GM19240 (cell line): ENCODE results near the gene THADA.
"Not testable (repeated sequence)": the region's sequence is repeated elsewhere in the genome, so short reads cannot be mapped to it uniquely, and the experiment has no call there.

ENCODE experiments used
- DNase-seq: peaks from one replicate; pipeline ENCODE4 v3.0.0; 2011; ENCODE audit warnings: low spot score; ENCODE audit not compliant: insufficient read length

The THADA gene

DNA sequence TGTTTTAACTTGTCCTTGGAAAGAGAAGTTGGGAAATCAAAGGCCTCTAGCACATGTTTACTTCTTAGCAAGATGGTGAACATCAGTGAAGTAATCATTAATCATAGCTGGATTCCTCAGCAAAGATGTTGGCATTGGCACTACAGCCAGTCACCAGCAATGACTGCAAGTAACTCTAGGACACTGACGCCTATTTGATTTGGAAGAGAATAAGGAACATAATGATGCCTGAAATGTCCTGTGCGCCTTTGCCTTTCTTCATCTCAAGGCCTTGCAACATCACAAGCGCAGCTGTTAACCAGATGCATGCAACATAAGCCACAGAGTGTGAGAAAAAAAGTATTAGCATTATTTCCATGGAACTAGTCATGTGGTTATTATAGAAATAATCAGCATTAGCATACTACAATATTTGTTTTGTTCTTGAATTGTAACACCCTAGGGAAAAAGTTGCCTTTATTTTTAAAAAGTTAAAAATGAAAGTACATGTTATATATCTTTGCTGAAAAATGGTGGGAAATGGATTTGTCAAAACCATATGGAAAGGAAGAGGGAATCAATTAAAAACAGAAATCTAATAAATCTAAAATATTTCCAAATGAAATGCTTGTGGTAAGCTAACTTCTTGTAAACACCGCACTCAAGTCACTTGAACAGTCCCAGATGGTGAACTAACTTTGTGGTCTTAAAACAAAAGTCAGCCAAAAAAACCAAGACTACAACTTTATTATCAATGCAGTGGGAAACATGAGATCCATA is 55.6 kb downstream of the THADA start:
- DNase-seq: no peak

DNA sequence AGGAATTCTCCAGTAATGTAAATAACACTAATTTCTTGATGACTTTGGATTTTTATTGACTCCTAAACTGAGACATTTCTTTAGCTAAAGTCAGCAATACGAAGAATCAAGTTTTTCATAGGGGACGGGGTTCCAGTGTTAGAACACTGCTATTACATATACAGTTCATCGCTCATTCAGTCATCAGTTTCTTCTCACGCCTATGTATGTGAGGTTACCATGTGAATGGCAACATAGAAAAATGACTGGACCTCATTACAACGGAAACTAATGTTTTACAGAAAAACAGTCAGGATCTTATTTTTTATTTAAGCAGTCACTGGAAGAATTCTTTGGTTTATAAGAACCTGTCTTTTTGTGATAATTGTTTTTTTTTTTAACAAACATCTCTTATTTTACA is 56.4 kb downstream of the THADA start:
- DNase-seq: no peak

DNA sequence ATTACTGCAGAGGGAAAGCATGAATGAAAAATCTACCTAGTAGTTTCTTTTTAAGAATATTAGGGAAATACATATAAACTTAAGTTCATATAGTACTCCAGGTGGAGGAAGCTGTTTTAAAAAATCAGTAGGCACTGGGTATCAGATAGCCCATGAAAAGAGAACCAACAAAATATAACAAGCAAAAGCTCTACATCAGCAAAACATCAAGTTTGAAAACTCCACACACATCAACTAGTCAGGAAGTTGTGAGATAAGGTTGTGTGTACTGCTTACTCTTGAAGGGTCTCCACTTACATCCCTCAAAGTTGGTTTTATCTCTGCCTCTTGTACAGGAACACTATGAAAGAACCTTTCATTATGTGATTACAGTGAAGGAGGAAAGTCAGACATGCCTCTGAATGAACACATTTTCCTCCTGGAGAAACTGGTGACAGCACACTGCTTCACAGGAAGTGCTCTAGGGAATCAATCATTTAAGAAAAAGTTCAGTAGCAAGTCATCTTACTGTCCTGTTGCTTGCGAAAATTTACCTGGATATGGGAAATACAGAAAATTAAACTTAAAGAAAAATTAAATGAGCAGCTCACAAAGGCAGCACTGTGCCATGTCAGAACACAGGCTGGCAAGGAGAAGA is 57.7 kb downstream of the THADA start:
- no peak for DNase-seq

DNA sequence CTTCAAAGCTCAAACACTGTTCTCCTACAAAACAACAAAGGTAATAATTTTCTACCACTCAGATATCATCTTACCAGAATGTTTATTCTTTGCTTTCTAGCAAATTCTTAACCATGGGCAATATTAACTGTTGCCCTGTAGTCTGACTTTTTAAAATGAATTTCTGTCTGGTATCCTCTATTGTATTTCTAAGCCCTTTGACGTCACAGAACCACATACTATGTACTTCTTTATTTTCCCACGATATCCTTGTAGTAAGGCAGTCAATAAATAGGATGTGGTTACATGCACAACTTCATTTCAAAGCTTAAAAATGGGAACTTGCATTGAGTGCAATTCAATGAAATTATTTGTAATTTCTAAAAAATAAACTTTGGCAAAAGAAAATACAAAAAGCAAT is 58.7 kb downstream of the THADA start:
- DNase-seq: no peak

DNA sequence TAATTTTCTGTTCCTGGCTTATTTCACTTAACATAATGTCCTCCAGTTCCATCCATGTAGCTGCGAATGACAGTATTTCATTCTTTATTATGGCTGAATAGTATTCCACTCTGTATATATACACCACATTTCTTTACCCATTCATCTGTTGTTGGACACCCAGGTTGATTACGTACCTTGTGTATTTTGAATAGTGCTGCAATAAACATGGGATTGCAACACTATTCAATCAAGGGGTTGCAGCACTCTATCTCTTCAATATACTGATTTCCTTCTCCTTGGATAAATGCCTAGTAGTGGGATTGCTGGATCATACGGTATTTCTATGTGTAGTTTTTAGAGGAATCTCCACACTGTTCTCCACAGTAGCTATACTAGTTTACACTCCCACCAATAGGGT is 61.3 kb downstream of the THADA start:
- no peak for DNase-seq

DNA sequence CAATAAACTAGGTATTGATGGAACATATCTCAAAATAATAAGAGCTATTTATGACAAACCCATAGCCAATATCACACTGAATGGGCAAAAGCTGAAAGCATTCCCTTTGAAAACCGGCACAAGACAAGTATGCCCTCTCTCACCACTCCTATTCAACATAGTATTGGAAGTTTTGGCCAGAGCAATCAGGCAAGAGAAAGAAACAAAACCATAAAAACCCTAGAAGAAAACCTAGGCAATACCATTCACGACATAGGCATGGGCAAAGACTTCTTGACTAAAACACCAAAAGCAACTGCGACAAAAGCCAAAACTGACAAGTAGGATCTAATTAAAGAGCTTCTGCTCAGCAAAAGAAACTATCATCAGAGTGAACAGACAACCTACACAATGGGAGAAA is 63.3 kb downstream of the THADA start:
- DNase-seq: not testable (repeated sequence)

DNA sequence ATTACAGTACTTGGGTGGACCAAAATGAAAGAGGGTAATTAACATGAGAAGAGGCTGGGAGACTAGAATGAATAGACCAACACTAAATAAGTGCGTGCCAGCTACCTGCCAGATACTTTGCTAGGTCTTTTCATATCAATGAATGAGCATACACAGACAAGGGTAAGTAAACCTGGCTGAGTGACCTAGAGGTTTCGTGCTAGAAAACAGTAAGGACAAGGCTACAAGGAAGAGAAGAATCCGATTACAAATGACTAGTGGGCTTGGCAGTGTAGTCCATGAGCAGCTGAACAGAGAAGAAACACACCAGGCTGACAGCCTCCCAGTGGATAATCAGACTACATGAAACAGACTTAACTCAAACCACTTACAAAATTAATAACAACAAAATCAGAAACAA is 64.6 kb downstream of the THADA start:
- DNase-seq: no peak

DNA sequence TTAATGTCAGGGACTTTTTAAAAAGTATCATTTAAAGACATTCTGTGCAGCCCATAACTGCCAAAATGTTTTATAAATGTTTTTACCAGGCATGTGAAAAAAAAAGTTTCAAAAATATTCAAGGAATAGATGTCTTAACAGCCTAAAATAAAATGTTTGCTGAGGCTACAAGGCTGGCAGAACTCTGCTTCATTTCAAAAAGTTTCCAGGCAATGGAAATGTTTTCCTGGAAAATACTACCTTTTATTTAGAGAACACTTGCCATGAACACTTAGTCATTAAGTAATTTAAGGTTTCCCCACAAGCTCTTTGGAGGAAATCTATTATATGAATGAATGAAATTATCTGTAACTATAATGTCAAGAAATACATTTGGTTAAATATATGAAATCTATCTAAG is 68.8 kb downstream of the THADA start:
- DNase-seq: no peak

DNA sequence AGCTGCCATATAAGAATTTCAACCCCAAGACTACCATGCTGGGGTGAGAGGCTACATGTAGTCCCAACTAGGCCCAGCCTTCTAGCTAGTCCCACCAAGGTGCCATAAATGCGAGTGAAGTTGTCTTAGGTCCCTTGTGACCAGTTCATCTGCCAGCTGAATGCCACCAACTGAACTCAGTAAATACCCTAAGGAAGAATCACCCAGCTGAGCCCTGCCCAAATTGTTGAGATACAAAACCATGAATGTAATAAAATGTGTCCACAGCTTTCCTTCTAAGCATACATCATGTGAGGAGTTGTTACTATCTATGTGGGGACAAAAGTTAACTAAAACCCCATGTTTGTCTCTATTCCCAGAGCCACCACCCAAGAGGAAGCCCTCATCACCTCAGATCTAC is 70.3 kb downstream of the THADA start:
- no peak for DNase-seq

DNA sequence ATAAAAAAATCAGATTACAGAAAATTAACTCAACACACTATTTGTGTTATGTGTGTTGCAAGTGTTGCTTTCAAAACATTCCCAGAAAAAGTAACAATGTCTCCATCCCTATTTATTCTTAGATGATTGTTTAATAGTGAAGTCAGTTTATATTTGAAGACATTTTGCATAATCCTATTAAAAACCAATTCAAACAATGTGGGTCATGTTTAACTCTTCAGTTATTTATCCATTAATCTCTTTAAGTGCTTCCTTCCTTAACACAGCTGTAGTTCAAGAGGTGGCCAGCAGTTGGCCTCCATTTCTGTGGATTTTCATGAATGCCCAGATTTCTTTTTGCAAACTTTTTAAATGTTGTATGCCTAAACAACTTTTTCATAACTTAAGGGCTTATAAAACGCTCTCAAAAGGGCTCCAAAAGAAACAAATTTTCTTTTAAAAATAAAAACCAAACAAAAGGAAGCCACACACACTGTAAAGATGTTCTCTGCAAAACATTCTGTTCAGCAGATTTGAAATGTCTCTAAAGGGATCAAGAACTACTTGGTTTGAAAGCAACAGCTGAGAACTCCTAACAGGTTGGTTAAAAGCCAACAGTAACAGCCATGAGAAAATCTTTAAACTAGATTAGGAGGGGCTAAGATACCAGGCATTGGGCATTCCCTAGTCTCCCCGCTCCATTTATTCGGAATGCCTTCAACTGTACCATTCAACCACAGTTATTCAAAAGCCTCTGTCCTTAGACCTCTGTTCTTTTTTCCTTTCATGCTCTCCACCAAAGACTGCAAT is 71.5 kb downstream of the THADA start:
- DNase-seq: no peak

DNA sequence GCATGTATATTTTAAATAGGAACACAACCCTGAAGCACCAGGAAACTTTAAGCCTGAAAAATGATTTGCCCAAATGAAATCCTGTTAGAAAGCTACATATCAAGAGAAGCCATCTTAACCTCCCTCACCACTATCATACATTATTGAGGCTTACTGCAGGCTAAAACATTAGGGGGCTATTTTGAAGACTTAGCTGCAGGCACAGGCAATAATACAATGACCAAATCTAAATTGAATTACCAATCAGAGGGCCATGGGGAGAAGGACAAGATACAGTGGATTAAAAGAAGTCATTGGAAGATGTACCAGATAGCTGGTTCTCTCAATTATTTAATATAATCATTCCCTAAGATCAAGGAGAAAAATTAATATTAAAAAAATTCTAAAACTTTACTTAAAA is 73.7 kb downstream of the THADA start:
- DNase-seq: no peak

DNA sequence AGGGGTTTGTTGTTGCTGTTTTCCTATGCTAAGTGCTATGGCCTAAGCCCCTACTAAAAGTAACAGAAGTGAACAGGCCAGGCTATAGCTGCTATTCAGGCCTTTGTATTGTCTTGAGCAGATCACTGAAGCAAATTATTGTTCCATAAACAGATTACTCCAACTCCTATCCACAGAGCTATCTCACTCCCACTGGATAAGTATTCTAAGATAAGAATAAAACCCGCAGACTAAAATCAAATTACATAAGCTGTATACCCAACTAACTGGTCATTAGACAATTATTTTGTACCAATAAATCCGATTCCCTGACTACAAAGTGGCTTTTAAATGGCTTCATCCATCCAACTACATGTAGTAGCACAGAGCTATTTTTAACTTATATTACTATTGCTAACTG is 74.3 kb downstream of the THADA start:
- no peak for DNase-seq

DNA sequence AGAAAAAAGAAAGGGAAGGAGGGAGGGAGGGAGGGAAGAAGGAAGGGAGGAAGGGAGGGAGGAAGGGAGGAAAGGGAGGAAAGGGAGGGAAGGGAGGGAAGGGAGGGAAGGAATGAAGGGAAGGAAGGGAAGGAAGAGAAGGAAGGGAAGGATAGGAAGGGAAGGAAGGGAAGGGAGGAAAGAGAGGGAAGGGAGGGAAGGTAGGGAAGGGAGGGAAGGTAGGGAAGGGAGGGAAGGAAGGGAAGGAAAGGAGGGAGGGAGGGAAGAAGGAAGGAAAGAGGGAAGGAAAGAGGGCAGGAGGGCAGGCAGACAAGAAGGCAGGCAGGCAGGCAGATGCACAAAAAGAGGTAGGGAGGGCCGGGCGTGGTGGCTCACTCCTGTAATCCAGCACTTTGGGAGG is 74.9 kb downstream of the THADA start:
- DNase-seq: no peak

DNA sequence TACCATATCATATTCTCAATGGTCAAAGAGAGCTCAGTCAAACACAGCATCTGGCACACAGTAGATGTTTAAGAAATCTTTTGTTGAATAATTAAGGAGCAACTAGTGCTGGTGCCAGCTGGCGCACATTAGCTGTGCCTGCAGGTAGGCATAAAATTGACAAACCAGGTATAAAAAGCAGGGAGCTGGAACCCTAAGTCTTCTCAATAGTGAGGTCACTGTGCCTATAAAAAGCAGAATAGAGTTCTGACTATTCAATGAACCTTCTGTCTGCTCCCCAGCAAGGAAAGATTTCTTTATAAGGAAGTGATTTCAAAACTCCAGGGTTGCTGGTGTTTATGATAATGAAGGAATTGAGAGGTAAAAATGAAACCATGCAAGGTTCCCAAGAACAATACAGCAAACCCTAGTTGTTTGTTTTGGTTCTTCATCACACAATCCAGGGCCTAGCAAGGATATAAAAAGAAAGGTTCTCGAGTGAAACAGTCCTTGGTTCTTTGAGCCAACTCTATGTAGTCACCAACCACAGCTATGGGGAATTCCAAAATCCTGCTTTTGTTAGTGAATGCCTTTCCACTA is 76.1 kb downstream of the THADA start:
- DNase-seq: no peak

DNA sequence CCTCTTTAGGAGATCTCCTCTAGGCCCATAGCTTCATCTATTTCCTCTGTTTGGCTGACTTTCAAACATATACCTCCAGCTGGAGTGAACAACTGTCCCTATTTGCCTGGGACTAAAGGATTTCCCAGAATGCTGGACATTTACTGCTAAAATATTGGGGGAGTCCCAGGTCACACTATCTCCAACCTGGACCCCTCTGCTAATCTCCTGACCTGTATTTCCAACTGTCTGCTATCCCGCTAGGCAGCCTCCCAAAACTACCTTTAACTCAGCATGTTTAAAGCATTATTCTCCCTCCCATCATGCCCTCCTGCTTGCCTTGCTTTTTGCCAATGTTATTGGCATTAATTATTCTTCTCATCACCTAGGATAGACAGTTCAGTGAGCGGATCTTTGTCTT is 77.1 kb downstream of the THADA start:
- no peak for DNase-seq

DNA sequence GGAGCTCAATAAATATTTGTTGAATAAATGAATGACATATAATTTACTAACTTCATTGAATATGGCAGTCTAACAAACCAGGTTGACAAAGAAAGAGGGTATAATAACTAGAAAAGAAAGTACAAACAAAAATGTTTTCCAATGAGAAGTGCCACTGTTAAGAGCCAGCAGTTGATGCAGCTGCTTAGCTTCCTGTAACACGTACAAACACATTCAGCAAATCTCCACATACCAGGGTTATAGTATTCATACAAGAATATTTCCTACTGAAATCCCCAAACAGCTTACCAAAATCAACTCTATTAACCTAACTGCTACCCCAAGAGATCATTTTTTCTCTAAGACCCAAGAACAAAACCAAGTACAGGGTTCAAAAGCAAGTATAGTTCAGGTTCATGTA is 77.7 kb downstream of the THADA start:
- no peak for DNase-seq

DNA sequence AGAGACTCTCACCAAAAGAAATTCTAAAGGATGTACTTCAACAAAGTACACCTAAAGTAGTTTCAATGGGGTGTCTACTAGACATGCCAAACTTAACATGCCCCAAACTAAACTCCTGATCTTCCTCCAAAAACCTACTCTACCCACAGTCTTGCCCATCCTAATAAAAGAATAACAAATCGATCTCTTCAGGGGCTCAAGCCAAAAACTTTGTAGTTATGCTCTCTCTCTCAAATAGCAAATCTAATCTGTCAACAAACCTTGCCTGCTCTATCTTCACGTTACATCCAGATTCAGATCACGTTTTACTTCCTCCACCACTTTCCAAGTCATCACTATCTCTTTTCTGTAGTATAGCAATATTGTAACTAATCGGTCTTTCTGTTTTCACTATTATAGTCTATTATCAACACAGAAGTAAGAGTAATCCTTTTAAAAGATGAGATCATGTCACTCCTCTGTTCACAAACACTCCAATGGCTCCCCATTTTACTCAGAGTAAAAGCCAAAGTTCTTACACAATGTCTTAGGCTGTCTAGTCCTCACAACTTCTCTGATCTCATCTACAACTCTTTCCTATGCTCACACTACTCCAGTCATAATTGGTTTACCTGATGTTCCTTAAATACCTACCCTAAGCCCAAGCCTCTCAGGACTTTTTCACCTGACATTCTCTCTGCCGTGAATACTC is 79.9 kb downstream of the THADA start:
- DNase-seq: no peak

DNA sequence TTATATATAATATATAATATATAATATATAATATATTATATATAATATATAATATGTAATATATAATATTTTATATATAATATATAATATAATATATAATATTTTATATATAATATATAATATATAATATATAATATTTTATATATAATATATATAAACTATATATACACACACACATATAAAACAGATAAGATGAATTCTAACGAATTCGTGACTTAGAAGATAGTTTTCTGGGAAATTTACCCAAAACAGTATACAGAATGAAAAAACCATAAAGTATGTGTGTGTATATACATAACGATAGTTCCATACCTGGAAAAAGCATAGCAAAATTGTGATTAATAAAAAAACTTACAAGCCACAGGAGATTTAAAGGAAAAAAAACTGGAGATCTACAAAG is 80.6 kb downstream of the THADA start:
- no peak for DNase-seq

DNA sequence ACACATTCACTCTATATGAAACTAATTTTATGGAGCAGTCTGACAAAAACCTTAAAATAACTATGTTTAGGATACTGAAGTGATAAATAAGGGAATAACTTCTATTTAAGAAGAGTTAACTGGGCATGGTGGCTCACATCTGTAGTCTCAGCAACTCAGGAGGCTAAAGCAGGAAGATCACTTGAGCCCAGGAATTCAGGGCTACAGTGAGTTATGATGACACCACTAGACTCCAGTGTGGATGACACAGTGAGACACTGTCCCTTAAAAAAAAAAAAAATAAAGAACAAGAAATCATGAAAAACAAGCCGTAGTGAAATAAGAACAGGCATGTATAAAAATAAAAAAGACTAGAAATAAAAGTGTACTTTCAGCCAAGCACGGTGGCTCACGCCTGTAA is 82.0 kb downstream of the THADA start:
- DNase-seq: no peak

DNA sequence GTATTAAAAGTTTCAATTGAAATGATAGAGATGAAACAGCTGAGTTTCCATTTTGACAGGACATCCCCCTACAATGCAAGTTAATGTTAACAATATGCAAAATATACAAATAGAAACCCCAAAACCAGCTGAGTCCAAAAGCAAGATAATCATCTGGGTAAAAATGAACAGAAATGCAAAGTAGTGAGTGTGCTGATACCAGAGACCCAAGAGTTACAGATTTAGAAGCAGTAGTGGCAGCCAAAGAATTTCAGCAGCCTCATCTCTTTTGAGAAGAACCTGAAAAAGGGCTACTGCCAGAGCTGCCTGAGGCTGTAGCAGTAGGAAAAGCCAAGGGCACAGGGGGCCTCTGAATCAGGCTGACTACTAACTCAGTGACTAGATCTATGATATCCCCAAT is 82.6 kb downstream of the THADA start:
- no peak for DNase-seq

DNA sequence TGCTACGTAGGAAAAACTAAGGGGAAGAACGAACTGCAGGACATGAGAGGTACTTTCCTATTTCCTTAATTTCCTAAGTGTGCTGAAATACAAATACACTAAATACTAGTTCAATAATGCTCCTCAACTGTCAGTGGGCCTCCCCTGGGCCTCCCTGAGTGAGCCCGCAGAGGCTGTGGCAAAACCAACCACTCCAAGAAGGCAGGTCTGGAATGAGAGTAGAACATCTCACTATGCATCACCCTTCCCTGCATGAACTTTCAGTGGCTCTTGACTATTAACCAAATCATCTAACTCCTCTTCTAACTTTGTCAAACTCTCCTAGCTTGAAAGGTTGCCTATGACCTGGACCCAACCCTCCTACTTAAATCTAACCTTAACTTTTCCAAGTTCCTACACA is 84.6 kb downstream of the THADA start:
- no peak for DNase-seq

DNA sequence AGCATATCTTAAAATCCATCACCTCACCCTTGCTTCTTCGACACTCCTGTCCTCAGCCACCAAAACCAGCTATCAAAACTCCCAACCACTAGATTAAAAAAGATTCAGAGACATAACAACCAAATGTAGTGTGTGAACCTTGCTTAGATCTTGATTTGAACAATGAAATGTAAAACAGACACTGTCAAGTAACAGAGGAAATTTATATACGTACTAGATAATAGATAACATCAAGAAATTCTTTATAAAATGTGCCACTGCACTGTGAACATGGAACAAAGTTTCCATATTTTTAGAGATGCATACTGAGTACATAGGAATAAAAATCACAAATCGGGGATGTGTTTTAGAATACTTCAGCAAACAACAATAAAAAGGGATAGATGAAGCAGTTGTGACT is 86.0 kb downstream of the THADA start:
- DNase-seq: no peak
